Hematopoietic multipotent progenitor cell treated with erythropoietin and hydrocortisone succinate and interleukin-3 and kit ligand, for 8 days (in vitro differentiated cells): ENCODE results near the gene KCNC4.

Experiments used
- DNase-seq: peaks from one replicate; pipeline ENCODE4 v3.0.0-alpha.2; 2015

The KCNC4 gene

DNA sequence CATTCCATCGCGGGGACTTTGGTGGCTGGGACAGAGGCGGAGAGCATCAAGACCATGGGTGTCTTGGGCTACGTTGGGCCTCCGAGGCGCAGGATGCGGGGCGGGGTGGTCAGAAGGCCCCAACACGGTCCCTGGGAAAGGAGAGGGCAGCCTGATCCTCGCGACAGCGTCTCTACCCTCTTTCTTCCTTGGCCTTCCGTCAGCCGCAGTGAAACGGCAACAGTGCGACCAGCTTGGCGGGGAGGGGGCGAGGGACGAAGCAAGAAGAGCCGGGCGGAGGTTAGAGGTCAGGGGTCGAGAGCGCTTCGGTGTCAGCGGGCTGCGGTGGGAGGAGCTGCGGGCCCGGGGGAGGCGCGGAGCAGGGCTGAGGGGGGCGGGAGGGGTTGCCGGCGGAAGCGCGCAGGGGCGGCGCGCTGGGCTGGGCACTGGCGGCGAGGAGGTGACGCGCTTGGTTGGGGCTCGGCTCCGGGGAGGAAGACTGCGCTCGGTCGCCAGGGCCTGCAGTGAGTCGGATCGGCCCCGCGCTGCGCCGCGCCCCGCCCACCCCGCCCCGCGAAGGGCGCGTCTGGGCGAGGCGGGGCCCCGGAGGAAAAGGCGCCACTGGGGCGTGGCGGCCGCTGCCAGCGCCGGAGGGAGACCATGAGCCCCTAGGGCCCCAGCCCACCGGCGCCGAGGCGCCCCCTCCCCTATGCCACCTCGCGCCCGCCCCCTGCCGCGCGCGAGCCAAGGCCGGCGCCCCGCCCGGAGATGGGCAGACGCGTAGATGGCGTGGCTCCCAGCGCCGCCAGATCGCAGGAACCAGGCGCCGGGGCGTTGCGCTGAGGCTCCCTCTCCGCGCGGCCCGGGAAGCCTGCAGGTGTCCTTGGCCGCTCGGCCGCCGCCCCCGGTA, at the start of gene KCNC4:
TSS of gene KCNC4 (plus strand) at position 600 of the 889 bp plus-strand sequence. CDS start 1,186 bp downstream, outside the sequence.
- DNase-seq: peak; percentile 69

DNA sequence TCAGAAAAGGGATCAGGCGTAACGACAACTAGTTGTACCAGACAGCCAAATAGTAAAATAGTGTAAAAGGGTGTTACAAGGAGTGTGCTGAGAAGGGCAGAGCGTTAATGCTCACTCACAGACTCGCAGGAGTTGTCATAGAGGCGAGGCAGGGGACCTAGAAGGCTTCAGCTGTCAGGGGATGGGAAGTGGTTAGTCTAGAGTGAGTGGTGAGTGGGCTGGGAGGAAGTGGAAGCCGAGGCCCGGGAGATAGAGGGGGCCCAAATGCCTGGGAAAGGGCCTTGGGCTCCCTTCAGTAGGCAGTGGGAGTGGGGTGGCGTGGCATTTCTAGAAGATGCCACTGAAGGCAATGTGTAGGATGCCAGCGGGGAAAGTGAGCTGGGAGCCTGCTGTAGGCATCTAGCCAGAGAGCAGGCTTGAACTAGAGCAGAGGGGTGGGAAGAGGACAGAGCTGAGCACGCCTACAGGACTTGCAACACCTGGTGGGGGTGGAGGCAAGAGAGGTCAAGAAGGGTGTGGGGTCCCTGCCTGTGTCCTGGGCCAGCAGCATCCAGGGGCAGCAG, 49.5 kb upstream of the KCNC4 start:
- no peak for DNase-seq

DNA sequence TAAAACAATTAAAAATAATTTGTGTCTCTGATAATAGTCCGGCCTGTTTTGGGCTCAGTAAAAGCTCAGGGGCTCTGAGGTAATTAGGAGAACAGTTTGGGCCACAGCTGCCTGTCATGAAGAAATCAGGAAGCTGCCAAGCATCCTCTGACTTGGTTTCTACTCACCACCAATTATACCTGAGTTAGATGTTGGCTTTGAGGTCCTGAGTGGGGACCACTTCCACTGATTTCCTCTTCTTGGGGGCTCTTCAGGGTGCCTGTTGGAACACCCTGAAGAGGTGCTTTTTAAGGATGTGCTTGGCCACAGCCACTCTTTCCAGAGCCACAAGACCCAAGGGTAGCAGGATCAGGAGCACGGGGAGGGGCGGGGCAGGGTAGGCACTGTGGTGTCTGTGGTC, 48.9 kb upstream of the KCNC4 start:
- no peak for DNase-seq

DNA sequence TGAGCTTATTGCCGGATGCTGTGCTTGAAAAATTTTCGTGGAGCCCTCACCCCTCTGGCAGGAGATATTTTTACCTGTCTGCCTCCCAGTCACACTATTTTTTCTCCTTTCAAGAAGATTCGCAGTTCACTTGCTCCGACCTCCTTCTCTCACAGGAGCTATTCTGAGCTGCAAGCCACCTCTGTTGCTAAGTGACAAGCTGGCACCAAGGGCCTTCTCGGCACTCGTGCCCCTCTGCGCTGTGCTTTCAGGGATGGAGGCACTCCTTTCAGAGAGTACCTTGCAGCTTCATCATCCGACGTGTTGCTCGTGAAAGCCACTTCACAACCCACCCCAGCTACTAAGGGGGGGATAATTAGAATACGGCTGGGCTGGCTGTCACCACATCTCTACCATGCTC, 48.3 kb upstream of the KCNC4 start:
- no peak for DNase-seq

DNA sequence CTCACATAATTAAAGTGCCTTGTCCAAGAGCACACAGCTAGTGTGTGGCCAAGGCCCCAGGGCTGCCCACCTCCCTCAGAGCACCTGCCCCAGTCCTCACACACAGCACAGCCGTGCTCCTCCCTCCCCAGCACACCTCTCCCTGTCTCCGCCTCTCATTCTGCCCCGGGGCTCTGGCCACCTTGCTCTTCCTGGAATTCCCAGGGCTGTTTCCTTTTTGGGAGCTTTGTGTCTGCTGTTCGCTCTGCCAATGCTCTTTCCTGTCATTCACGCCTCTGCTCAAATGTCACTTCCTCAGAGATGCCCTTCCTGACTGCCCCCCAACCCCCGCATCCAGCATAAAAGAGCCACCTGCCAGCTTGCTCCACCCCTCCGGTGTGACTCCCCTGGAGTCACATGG, 46.5 kb upstream of the KCNC4 start:
- no peak for DNase-seq

DNA sequence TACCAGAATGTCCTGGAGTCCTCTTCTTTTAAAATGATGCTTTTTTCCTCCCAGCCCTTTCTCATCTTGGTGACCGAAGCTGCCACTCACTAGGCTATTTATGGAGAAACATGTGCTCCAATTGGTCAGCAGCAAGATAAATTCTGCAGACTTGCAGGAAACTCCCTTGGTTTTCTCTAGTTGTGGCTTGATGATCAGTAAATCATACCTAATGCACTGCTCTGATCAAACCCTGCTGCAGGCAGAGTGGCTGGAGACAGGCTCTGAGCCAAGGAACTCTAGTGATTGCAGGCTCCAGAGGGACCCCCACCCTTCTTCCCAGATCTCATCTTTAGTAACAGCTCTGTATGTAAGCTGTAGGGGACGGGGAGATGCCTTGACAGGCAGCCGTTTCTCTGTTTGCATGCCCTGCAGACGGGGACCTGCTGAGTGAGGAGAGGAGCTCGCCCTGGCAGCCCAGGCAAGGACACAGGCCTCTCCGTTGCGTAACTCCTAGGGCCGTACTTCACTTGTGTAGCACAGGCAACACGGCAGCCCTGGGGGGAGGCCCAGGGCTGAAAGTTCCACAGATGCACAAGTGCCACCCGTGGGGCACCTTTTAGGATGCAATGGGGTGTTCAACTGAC, 45.3 kb upstream of the KCNC4 start:
- DNase-seq: no peak

DNA sequence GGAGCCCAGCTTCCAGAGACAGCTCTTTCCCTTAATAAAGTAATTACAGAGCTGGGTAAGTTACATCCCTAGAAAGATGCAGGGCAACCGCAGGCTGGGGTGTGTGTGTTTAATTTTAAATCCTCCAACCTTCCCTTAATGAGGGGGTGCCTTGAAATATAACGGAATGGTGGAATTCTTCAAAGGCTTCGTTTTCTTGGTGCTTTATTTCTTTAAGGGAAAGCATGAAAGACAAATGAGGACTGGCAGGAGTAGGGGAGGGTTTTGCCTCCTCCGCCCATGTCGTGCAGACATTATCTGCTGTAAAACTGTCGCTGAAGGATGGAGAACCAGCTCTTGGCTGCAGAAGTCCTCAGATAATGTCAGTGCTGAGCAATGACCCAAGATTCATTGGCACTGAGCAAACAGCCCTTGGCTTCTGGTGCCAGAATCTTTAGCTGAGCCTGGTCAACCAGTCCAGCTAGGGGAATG, 44.3 kb upstream of the KCNC4 start:
- DNase-seq: no peak

DNA sequence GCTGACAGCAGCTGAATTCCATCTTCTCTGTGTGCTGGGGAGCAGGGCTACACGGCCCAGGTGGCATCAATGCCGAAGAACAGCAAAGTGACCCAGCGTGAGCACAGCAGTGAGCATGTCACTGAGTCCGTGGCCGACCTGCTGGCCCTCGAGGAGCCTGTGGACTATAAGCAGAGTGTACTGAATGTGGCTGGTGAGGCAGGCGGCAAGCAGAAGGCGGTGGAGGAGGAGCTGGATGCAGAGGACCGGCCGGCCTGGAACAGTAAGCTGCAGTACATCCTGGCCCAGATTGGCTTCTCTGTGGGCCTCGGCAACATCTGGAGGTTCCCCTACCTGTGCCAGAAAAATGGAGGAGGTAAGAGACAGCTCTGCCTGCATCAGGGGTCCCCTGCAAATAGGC, 43.3 kb upstream of the KCNC4 start:
- DNase-seq: no peak

DNA sequence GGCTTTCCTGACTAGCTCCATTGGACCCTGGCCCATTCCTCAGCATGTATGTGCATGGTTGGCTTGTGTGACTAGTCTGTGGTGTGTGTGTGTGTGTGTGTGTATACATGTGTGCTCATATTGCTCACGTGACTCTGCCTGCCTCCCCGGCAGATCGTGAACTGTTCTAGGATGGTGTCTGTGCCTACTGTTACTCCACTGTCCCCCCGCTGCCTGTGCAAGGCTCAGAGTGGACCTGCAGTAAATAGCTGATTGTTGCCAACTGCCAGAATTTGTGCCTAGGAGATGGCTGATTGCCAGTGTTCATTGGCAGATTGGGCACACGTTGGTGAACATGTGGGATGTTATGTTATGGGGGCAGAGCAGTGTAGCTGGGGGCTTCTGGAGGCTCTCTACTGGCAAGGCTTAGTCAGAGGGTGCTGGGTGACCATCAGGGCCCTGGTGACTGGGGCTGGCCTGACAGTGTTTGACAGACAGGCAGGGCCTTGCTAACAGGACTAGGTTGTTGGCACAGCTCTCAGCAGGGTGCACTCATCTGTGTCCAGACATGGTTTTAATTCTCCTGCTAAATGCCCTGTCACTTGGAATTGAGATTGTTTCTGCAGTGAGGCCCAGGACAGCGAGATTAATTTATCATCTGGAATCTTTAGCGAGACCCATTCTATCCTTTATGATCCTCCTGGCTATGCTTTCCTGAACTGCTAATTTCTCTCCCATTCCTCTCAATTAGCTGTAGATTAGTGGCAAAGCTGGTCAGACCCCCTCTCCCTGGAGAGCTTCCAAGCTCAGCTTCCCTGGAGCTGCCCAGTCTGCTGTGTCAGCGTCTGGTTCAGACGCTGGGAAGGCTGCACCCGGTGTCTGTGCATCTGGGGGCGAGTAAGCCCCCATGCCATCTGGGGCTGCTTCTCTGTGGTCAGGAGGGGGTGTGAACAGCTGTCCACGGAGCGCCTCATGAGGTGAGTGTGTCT, 39.1 kb upstream of the KCNC4 start:
- no peak for DNase-seq

DNA sequence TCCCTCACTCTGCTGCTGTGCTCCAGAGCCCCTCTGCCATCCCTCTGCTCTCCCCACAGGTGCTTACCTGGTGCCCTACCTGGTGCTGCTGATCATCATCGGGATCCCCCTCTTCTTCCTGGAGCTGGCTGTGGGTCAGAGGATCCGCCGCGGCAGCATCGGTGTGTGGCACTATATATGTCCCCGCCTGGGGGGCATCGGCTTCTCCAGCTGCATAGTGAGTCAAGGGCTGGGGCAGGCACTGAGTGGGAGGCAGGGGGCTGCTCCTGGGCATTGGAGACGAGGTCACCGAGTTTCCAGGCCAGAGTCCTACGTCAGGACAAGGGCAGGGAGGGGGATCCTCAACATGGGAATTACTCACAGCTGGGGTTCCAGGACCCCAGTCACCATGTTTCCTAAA, 38.1 kb upstream of the KCNC4 start:
- DNase-seq: no peak

DNA sequence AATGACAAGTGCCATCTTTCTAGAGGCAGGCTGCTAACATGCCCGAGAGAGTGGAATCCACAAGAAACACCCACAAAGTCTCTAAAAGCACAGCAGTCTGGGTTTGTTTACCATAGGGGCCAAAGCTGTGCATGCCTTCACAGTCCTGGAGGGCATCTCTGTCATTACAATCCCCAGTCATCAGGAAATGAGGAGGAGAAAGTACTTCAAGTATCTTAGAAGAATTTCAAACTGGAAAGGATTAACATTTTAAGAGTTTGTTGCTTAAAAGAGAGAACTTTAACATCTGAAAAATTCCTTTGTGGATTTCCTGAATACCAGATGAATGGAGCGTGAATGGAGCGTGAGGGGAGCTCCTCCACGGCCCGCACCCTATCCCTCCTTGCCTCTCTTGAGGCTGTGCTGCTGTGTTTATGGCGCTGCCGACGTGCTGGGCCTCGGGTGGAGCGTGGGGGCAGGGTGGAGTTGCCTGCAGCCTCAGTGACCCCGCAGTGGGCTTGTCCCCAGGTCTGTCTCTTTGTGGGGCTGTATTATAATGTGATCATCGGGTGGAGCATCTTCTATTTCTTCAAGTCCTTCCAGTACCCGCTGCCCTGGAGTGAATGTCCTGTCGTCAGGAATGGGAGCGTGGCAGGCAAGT, 36.5 kb upstream of the KCNC4 start:
- no peak for DNase-seq

DNA sequence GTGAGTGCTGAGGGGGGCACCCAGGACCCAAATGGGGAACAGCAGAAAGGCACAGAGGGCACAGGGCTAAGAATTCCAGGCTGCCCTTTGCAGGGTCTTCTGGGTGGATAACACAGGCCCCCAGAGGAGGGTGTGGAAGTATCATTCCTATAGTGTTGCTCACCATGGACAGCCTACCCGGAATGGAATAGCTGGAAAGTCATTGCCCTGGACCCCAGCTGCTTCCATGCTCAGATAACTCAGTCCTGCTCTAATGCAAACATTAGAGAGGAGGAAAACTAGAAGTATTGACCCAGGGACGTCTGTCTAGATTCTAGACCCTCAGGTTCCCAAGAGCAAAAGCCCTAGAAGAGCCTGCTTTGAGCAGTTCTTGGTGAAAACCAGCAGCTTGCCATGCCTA, 35.2 kb upstream of the KCNC4 start:
- DNase-seq: no peak

DNA sequence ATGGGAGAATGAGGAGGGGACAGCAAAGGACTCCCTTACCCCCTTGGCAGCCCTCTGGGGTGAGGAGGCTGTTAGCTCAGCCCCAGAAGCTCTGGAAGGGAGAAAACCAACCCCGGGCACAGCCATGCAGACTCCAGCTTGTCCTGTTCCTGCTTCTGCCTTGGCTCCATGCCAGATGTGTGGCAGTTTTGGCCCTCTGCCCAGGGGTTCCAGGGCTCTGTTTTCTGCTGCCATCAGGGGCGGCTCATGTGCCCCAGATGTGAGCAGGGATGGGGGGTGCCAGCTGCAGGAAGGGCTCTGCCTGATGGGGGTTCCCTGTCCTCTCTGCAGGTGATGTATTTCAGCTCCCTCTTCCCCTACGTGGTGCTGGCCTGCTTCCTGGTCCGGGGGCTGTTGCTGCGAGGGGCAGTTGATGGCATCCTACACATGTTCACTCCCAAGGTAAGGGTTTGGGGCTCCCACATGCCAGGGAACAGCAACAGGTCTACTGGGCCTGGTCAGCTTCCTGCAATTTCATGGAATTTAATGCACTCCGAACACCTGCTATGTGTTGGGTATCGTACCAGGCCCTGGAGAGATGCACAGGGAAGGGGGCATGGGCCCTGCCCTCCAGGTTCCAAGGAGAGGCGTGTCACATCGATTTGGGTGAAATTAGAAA, 33.7 kb upstream of the KCNC4 start:
- DNase-seq: peak; percentile 64

DNA sequence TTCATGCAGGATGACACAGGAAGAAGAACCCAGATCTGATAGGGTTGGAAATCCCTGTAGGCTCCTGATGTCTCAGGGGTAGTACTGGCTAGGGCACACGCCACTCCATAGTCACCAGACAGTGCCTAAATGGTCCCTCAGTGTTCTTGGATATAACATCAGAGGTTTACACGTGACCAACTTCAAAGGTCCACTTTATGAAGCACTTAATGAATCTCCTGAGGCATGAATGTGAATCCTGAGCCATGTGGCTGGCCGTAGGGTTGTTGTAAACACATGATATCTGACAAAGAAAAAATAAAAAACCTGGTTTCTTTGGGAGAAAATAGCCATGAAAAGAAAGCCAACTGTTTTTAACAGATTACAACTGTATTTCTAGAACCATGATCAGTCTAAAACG, 32.3 kb upstream of the KCNC4 start:
- DNase-seq: no peak

DNA sequence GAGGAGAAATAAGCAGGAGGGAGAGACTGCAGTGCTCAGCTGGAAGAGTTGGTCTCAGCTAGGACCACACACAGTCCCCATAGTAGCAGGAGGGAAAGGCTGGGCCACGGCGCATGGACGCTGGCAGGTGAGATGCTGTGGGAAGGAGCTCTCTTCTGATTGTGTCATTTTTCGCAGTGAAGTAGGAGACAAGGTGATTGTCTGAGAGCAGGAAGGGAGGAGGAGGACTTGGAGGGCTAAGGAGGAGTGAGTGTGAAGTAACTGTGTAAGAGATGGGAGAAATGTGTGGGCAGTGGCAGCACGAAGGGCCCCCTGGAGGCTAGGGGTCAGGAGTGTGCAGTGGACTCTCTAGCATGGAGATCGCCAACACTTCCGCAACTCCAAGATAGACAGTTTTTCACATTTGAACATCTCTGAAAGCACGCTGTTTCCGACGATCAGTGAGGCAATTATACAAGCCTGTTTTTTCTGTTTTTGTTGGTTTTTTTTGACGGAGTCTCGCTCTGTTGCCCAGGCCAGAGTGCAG, 26.4 kb upstream of the KCNC4 start:
- no peak for DNase-seq

DNA sequence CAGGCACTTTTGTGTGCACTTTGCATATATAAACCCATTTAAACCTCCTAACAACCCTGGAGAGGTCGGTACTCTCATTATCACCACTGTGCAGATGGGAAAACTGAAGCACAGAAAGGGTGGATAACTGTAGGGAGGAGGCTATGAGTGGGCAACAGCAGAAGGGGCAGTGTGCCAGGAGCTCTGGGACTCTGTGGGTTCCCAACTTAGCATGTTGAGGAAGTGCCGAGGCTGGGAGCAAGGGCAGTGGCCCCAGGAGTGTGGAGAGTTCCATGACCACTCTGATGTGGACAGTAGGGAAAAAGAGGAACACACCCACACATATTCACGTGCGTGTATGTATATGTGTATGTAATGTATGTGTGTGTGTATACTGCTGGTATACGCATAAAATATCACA, 25.7 kb upstream of the KCNC4 start:
- DNase-seq: peak; percentile 87

DNA sequence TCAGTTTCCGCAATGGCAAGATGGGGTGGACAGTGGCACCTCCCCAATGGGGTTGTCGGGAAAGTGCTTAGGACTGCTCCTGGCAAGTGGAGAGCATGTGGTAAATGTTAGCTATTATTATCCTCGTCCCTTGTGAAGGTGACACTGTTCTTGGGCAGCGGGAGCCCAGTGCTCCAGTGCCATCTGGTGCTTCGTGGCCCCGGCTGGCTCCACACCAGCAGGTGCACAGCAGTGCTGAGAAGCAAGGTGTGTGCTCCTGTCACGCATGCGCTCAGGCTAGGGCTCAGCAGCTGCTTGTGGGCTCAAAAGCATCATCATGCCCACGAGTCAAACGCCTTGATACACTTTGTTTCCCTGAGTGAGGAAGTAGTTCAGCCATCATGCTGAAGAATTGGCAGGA, 24.9 kb upstream of the KCNC4 start:
- DNase-seq: no peak

DNA sequence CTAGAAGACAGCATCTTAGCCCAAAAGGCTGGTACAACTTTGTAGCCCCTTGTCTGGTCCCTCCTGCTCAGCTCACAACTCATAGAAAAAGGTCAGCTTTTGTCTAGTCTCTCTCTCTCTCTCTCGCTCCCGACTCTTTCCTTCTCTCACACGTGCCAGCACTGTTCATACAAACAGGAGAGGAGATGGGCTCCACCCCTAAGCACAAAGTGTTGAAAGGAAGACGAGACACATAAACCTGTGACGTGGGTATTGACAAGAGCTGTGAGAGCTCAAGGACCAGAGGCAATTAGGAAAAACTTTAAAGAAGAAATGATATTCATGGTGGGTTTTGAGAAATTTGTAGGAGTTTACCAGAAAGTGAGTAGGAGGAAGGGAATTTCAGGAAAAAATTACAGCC, 23.6 kb upstream of the KCNC4 start:
- DNase-seq: no peak

DNA sequence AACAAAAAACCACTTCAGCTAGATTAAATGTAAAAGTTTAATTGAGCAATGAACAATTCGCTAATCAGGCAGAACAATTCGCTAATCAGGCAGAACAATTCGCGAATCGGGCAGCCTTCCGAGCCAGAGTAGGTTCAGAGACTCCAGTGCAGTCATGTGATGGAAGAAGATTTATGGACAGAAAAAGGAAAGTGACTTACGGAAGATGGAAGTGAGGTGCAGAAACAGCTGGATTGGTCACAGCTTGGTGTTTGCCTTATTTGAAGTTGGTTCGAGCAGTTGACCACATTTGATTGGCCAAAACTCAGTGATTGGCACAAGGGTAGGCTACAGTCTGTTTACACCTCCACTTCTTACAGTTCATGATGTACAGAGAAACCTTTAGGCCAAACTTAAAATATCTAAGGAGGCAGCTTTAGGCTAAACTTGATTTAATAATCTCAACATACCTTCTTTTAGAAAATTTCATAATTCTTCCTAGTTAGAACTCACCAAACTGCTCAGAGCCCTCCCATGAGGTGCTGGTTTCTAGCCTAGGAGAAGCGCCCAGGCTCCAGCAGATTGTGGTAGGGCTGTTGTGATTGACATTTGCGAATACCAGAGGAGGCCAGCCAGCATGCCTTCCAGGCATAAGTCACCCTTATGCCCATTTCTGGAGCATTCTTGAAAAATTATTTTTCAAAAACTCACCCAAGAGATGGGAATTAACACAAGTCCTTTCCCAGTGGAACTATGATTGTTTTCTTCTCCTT, 22.8 kb upstream of the KCNC4 start:
- no peak for DNase-seq

DNA sequence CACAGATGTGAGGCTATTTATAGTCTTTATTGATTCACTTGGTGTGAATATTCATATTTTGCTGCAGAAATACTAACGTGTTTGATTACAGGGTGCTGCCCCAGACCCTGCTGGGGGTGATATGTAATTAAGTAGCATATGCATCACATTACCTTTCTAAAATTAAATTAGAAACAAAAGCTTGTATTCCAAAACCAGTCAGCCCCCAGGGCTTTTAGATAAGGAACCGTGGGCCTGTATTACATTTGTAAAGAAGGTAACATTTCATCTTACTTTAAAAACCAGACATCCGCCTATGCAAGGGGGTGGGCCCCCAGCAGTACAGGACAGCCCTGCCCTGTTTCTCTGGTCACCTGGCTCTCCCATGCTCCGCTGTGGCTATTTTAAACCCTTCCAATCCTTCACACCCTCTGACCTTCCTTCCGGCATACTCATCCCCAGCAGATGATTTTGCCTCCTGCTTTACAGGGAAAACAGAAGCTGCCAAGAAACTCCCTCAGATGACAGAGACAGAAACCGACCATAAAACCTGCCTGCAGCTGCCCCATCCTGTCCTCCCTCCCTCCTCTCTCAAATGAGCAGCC, 22.0 kb upstream of the KCNC4 start:
- no peak for DNase-seq
